IMR-90 (cell line): Measurements from ENCODE around the gene ZFYVE28. TPM values are rescaled to one million over a fixed set of nuclear protein-coding genes. Genes with fewer than 3 reads are reported as not detected.

ENCODE experiments used
- ATAC-seq: fragments of 200-7000 bp; cut with Tn5 transposase; 2 replicates; pipeline ENCODE4 v1.9.1; 2020; ENCODE audit warnings: low read depth, mild to moderate bottlenecking, moderate library complexity
- BruUV-seq: library from RNA; stranded (reverse); fragments of 400-500 nt; replicated peaks from 2 replicates; lab custom pipeline; 2021; lab: Mats Ljungman, UMichigan
- CTCF ChIA-PET: fragments of 300-600 bp; formaldehyde crosslinking; extraction: SDS; loops from one replicate; lab custom pipeline; 2021; ENCODE audit warnings: antibody characterized with exemption; lab: Yijun Ruan, JAX
- POLR2A ChIA-PET: fragments of 300-600 bp; sonication (Branson Sonifier 250); formaldehyde crosslinking; loops from one replicate; lab custom pipeline; 2022; ENCODE audit warnings: antibody characterized with exemption; ENCODE audit not compliant: unreplicated experiment; lab: Charles Lee
- DNase-seq: peaks from one replicate; pipeline ENCODE4 v3.0.0; 2013
- H2AFZ ChIP-seq: replicated peaks from 2 replicates; pipeline ENCODE3; 2013; ENCODE audit warnings: low read length, mild to moderate bottlenecking; ENCODE audit not compliant: poor library complexity
- H2AK5ac ChIP-seq: 2 replicates; pipeline ENCODE4 v1.6.1; 2013; ENCODE audit warnings: low read depth, low read length, inconsistent platforms
- H2AK9ac ChIP-seq: replicated peaks from 2 replicates; pipeline ENCODE3; 2013; ENCODE audit warnings: mild to moderate bottlenecking, low read depth, low read length, moderate library complexity; ENCODE audit not compliant: poor library complexity
- H2BK120ac ChIP-seq: 2 replicates; pipeline ENCODE4 v1.6.1; 2013; ENCODE audit warnings: low read depth, low read length, inconsistent platforms
- H2BK15ac ChIP-seq: 3 replicates; pipeline ENCODE4 v1.6.1; 2013; ENCODE audit warnings: low read depth, low read length, inconsistent platforms
- H2BK20ac ChIP-seq: 2 replicates; pipeline ENCODE4 v1.6.1; 2013; ENCODE audit warnings: low read depth, mild to moderate bottlenecking, inconsistent platforms, low read length, moderate library complexity
- H2BK5ac ChIP-seq: 2 replicates; pipeline ENCODE4 v1.6.1; 2013; ENCODE audit warnings: mild to moderate bottlenecking, low read depth, low read length, inconsistent platforms; ENCODE audit not compliant: poor library complexity, severe bottlenecking
- H3K14ac ChIP-seq: replicated peaks from 2 replicates; pipeline ENCODE4 v1.6.1; 2013; ENCODE audit warnings: low read depth, low read length, inconsistent platforms
- H3K18ac ChIP-seq: 2 replicates; pipeline ENCODE4 v1.6.1; 2013; ENCODE audit warnings: low read depth, low read length, control low read depth
- H3K23ac ChIP-seq: 2 replicates; pipeline ENCODE4 v1.6.1; 2013; ENCODE audit warnings: low read depth, low read length, inconsistent platforms
- H3K27ac ChIP-seq: 2 replicates; pipeline ENCODE4 v1.5.1; 2013; ENCODE audit warnings: mild to moderate bottlenecking, control low read depth, low read length; ENCODE audit not compliant: insufficient read depth
- H3K27me3 ChIP-seq: 2 replicates; pipeline ENCODE4 v1.6.1; 2013; ENCODE audit warnings: low read length; ENCODE audit not compliant: control insufficient read depth, insufficient read depth
- H3K36me3 ChIP-seq: 2 replicates; pipeline ENCODE4 v1.6.1; 2013; ENCODE audit warnings: low read length, mixed read lengths; ENCODE audit not compliant: control insufficient read depth, insufficient read depth
- H3K4ac ChIP-seq: 2 replicates; pipeline ENCODE4 v1.6.1; 2013; ENCODE audit warnings: low read depth, low read length, inconsistent platforms
- H3K4me1 ChIP-seq: 2 replicates; pipeline ENCODE4 v1.6.1; 2013; ENCODE audit warnings: low read length, mixed read lengths; ENCODE audit not compliant: control insufficient read depth, insufficient read depth
- H3K4me2 ChIP-seq: 2 replicates; pipeline ENCODE4 v1.6.1; 2013; ENCODE audit warnings: low read depth, mild to moderate bottlenecking, control low read depth, low read length, moderate library complexity
- H3K4me3 ChIP-seq: 2 replicates; pipeline ENCODE4 v1.5.1; 2013; ENCODE audit warnings: low read depth, mild to moderate bottlenecking, control low read depth, low read length, moderate library complexity; ENCODE audit not compliant: insufficient read depth
- H3K56ac ChIP-seq: 2 replicates; pipeline ENCODE4 v1.6.1; 2013; ENCODE audit warnings: low read length, inconsistent platforms; ENCODE audit not compliant: insufficient read depth; ENCODE audit errors: extremely low read depth
- H3K79me1 ChIP-seq, 2 experiments: 2 replicates each; pipeline ENCODE4 v1.6.1; 2013; ENCODE audit warnings: low read length in 2 of 2, inconsistent platforms in 1 of 2, low read depth in 1 of 2
- H3K9ac ChIP-seq: 2 replicates; pipeline ENCODE4 v1.6.1; 2013; ENCODE audit warnings: low read depth, low read length, control low read depth
- H3K9me1 ChIP-seq: 2 replicates; pipeline ENCODE4 v1.6.1; 2013; ENCODE audit warnings: low read length, inconsistent platforms; ENCODE audit not compliant: insufficient read depth
- H3K9me3 ChIP-seq: 2 replicates; pipeline ENCODE4 v1.6.1; 2013; ENCODE audit warnings: low read length; ENCODE audit not compliant: control insufficient read depth, insufficient read depth
- H4K20me1 ChIP-seq: 2 replicates; pipeline ENCODE4 v1.6.1; 2013; ENCODE audit warnings: low read length, inconsistent platforms; ENCODE audit not compliant: insufficient read depth
- H4K5ac ChIP-seq: 2 replicates; pipeline ENCODE4 v1.6.1; 2013; ENCODE audit warnings: mild to moderate bottlenecking, low read depth, low read length, control low read depth
- H4K8ac ChIP-seq, 2 experiments: 2 replicates each; pipeline ENCODE4 v1.6.1; 2013; ENCODE audit warnings: low read depth in 2 of 2, low read length in 2 of 2, control low read depth in 1 of 2, inconsistent platforms in 1 of 2
- H4K91ac ChIP-seq: 2 replicates; pipeline ENCODE4 v1.6.1; 2013; ENCODE audit warnings: low read depth, low read length, inconsistent platforms; ENCODE audit not compliant: insufficient read depth
- BHLHE40 ChIP-seq: fragments of 150-350 bp; IDR thresholded peaks from 2 replicates; pipeline ENCODE4 v1.6.1; 2016; ENCODE audit warnings: mild to moderate bottlenecking, low read depth, low read length
- CHD1 ChIP-seq: IDR thresholded peaks from 2 replicates; pipeline ENCODE4 v1.6.1; 2012; ENCODE audit warnings: low read depth, low read length, improper control_type of control experiment
- CTCF ChIP-seq: conservative IDR thresholded peaks from 2 replicates; pipeline ENCODE4 v1.5.1; 2012; ENCODE audit warnings: mild to moderate bottlenecking, low read depth, low read length, improper control_type of control experiment
- ELK1 ChIP-seq: fragments of 150-350 bp; IDR thresholded peaks from 2 replicates; pipeline ENCODE4 v1.6.1; 2016; ENCODE audit warnings: low read depth, mild to moderate bottlenecking, low read length, moderate library complexity, borderline replicate concordance
- FOS ChIP-seq: fragments of 150-350 bp; IDR thresholded peaks from 2 replicates; pipeline ENCODE4 v1.6.1; 2016; ENCODE audit warnings: low read depth, low read length
- MAZ ChIP-seq: IDR thresholded peaks from 2 replicates; pipeline ENCODE4 v1.6.1; 2012; ENCODE audit warnings: low read depth, mild to moderate bottlenecking, low read length, improper control_type of control experiment, moderate library complexity, borderline replicate concordance
- MXI1 ChIP-seq: IDR thresholded peaks from 2 replicates; pipeline ENCODE4 v1.6.1; 2012; ENCODE audit warnings: low read depth, mild to moderate bottlenecking, low read length, moderate library complexity, borderline replicate concordance
- NFE2L2 ChIP-seq: fragments of 150-350 bp; IDR thresholded peaks from 2 replicates; pipeline ENCODE4 v1.6.1; 2016; ENCODE audit warnings: low read depth, mild to moderate bottlenecking, low read length
- POLR2A ChIP-seq: IDR thresholded peaks from 2 replicates; pipeline ENCODE4 v1.6.1; 2012; ENCODE audit warnings: mild to moderate bottlenecking, low read depth, low read length
- RAD21 ChIP-seq: IDR thresholded peaks from 2 replicates; pipeline ENCODE4 v1.6.1; 2012; ENCODE audit warnings: low read length, improper control_type of control experiment
- RCOR1 ChIP-seq: IDR thresholded peaks from 2 replicates; pipeline ENCODE4 v1.6.1; 2012; ENCODE audit warnings: mild to moderate bottlenecking, low read length, improper control_type of control experiment; ENCODE audit not compliant: insufficient replicate concordance
- RFX5 ChIP-seq: IDR thresholded peaks from 2 replicates; pipeline ENCODE4 v1.8.0; 2012; ENCODE audit warnings: low read depth, mild to moderate bottlenecking, low read length, moderate library complexity
- SMC3 ChIP-seq: fragments of 150-350 bp; IDR thresholded peaks from 2 replicates; pipeline ENCODE4 v1.6.1; 2016; ENCODE audit warnings: low read depth, mild to moderate bottlenecking, antibody characterized with exemption, low read length, moderate library complexity
- USF2 ChIP-seq: fragments of 150-350 bp; IDR thresholded peaks from 2 replicates; pipeline ENCODE4 v1.6.1; 2017; ENCODE audit warnings: mild to moderate bottlenecking, antibody characterized with exemption, low read length, low read depth
- WGBS, 2 experiments: methylation state at CpG; one replicate each; pipeline versions ENCODE4 v1.1.5 to v1.1.7; 2013; ENCODE audit warnings: missing lambda C conversion rate in 2 of 2; ENCODE audit not compliant: insufficient read length in 1 of 2; ENCODE audit errors: extremely low coverage in 2 of 2; 5-methylcytosine and 5-hydroxymethylcytosine counted together
- dilution Hi-C: fragments of 300-500 bp; cut with HindIII; formaldehyde crosslinking; loops from one replicate; pipeline ENCODE4 v1.14.3; 2018; ENCODE audit warnings: low sequenced_read_pairs; ENCODE audit not compliant: unreplicated experiment
- in situ Hi-C: fragments of 300-500 bp; cut with MboI; formaldehyde crosslinking; loops from 3 replicates; pipeline ENCODE4 v1.14.3; 2019; ENCODE audit warnings: low sequenced_read_pairs, inconsistent platforms, mixed read lengths
- intact Hi-C: fragments of 100-400 bp; cut with micrococcal nuclease; formaldehyde crosslinking; loops from 2 replicates; pipeline ENCODE4 v1.10.0; 2022
- polyA plus RNA-seq, 3 experiments: library from polyadenylated mRNA; depleted of rRNA; stranded (reverse); fragments of >200 nt; gene quantifications; 2 replicates each; pipeline ENCODE4 v1.2.3, GENCODE V29; 2012; ENCODE audit warnings: low replicate concordance in 1 of 3
- total RNA-seq: library from RNA; depleted of rRNA; stranded (reverse); fragments of >200 nt; gene quantifications from 2 replicates; pipeline ENCODE4 v1.2.3, GENCODE V29; 2012

ZFYVE28 gene
- total and polyA plus RNA-seq, 2 of the 4 experiments (the other 2 are of a cell fraction), result 0.36 to 1.2 TPM

GRCh38 chr4:2260344-2261109 is 157.9 kb downstream of the ZFYVE28 start:
- H4K8ac ChIP-seq, result peak overlapping the region; percentile 65 to 75; a peak in 3 of 4 replicates
- no peak overlapping the region for H2BK15ac ChIP-seq
- peak overlapping the region; percentile 56 for H4K91ac ChIP-seq
- peak overlapping the region; percentile 89 for H3K27ac ChIP-seq
- in situ Hi-C loops, result no loop called here
- H3K14ac ChIP-seq, result peak overlapping the region; percentile 85
- peak overlapping the region; percentile 99 for H2AK9ac ChIP-seq
- peak overlapping the region; percentile 54 for H2AK5ac ChIP-seq
- peak overlapping the region; percentile 91 for H2AFZ ChIP-seq
- peak overlapping the region; percentile 75 for H3K23ac ChIP-seq
- H3K56ac ChIP-seq, result peak overlapping the region; percentile 38; the same call in 1 of the 2 replicates
- no peak for DNase-seq
- H3K4me3 ChIP-seq, result peak overlapping the region; percentile 97
- 56% methylated on average over 12 of the region's 23 CpGs; no CpG with 5 or more reads in 1 of the 2 experiments for WGBS, 2 experiments
- dilution Hi-C loops, result no loop called here
- no peak overlapping the region for H2BK20ac ChIP-seq
- H3K36me3 ChIP-seq, result peaks cover 29% of the 10 kb centered on the region; the same call in 1 of the 2 replicates
- H4K5ac ChIP-seq, result peak overlapping the region; percentile 76
- peaks cover 6% of the 10 kb centered on the region; the same call in 1 of the 2 replicates for H3K4me1 ChIP-seq
- H3K9me1 ChIP-seq, result peaks cover 4% of the 10 kb centered on the region; the same call in 1 of the 2 replicates
- ChIA-PET POLR2A (no interaction called here), CTCF (no interaction called here)
- intact Hi-C loops, result loop anchor here (5.0 to 10.0 kb wide), 3 partner anchors 92 to 207 kb away; partner anchors contain the start of genes CFAP99, RNF4 and ZFYVE28
- H2BK5ac ChIP-seq, result no peak overlapping the region
- peaks cover 45% of the 10 kb centered on the region for H4K20me1 ChIP-seq
- peak overlapping the region; percentile 87 for H3K9ac ChIP-seq
- peak overlapping the region; percentile 85 for H3K4ac ChIP-seq
- no TSS peak for BruUV-seq
- peak overlapping the region; percentile 83 for H3K4me2 ChIP-seq
- no peaks in the 10 kb centered on the region for H3K9me3 ChIP-seq
- ATAC-seq, result no peak
- H3K18ac ChIP-seq, result no peak overlapping the region; the same call in 1 of the 2 replicates
- H3K27me3 ChIP-seq, result no peaks in the 10 kb centered on the region
- H2BK120ac ChIP-seq, result peak overlapping the region; percentile 26; the same call in 1 of the 2 replicates
- H3K79me1 ChIP-seq, result peaks cover 28 to 47% of the 10 kb centered on the region in 2 experiments
- no peak for TF ChIP-seq ELK1
- TF ChIP-seq USF2, result no peak
- no peak for TF ChIP-seq CTCF
- no peak for TF ChIP-seq NFE2L2
- TF ChIP-seq FOS, result no peak
- no peak for TF ChIP-seq RCOR1
- no peak for TF ChIP-seq MXI1
- TF ChIP-seq RFX5, result no peak
- no peak for TF ChIP-seq SMC3
- no peak for TF ChIP-seq CHD1
- TF ChIP-seq BHLHE40, result no peak
- TF ChIP-seq POLR2A, result no peak
- TF ChIP-seq RAD21, result no peak
- no peak for TF ChIP-seq MAZ
